Right lung (tissue), 5 donors: ENCODE results near the gene NDEL1. TPM values are rescaled to one million over a fixed set of nuclear protein-coding genes. Genes with fewer than 3 reads are reported as not detected.

Source experiments
- DNase-seq, 2 donors: peaks; one replicate each; pipeline ENCODE4 v3.0.0-alpha.2; 2013
- polyA plus RNA-seq, 5 donors: library from polyadenylated mRNA; unstranded; fragments of 120-200 nt; gene quantifications; one replicate each; pipeline versions ENCODE4 v1.2.1 to v1.2.3, GENCODE V29; 2013; ENCODE audit warnings: inconsistent platforms in 1 of 5, low replicate concordance in 1 of 5; ENCODE audit not compliant: insufficient read length in 5 of 5, insufficient read depth in 1 of 5

NDEL1 gene
- polyA plus RNA-seq, 5 donors = 58.3 to 85.4 (median 73.4) TPM

GRCh38 chr17:8451933-8452614 is 16.4 kb downstream of the NDEL1 start:
- DNase-seq = no peak

- DNase-seq = no peak
Measured at GRCh38 chr17:8453326-8453725, 17.6 kb downstream of the NDEL1 start.

- DNase-seq = no peak
Measured at GRCh38 chr17:8455665-8456209, 20.1 kb downstream of the NDEL1 start.

GRCh38 chr17:8458128-8458527 is 22.4 kb downstream of the NDEL1 start:
- DNase-seq = no peak

GRCh38 chr17:8459107-8459506 is 23.4 kb downstream of the NDEL1 start:
- DNase-seq = no peak

- no peak for DNase-seq
Measured at GRCh38 chr17:8459831-8460230, 24.1 kb downstream of the NDEL1 start.

GRCh38 chr17:8462564-8462963 is 26.9 kb downstream of the NDEL1 start:
- no peak for DNase-seq

- no peak for DNase-seq
Measured at GRCh38 chr17:8463099-8463498, 27.4 kb downstream of the NDEL1 start.

- no peak for DNase-seq
Measured at GRCh38 chr17:8464941-8465340, 29.3 kb downstream of the NDEL1 start.

- DNase-seq = no peak
Measured at GRCh38 chr17:8465356-8465755, 29.7 kb downstream of the NDEL1 start.

- DNase-seq = no peak
Measured at GRCh38 chr17:8465759-8466158, 30.1 kb downstream of the NDEL1 start.

GRCh38 chr17:8466456-8466855 is 30.8 kb downstream of the NDEL1 start:
- no peak for DNase-seq

GRCh38 chr17:8466873-8467272 is 31.2 kb downstream of the NDEL1 start:
- no peak for DNase-seq

GRCh38 chr17:8467527-8467926 is 31.8 kb downstream of the NDEL1 start:
- DNase-seq = no peak

- DNase-seq = no peak
Measured at GRCh38 chr17:8468127-8468526, 32.4 kb downstream of the NDEL1 start.

GRCh38 chr17:8468980-8469379 is 33.3 kb downstream of the NDEL1 start:
- no peak for DNase-seq

- no peak for DNase-seq
Measured at GRCh38 chr17:8469964-8470363, 34.3 kb downstream of the NDEL1 start.

- no peak for DNase-seq
Measured at GRCh38 chr17:8470447-8471047, 34.9 kb downstream of the NDEL1 start.

GRCh38 chr17:8472663-8473062 is 37.0 kb downstream of the NDEL1 start:
- DNase-seq = no peak

- DNase-seq = no peak
Measured at GRCh38 chr17:8473451-8474192, 37.9 kb downstream of the NDEL1 start.

- no peak for DNase-seq
Measured at GRCh38 chr17:8474826-8475225, 39.1 kb downstream of the NDEL1 start.

- no peak for DNase-seq
Measured at GRCh38 chr17:8475227-8475626, 39.5 kb downstream of the NDEL1 start.

GRCh38 chr17:8475781-8476180 is 40.1 kb downstream of the NDEL1 start:
- DNase-seq = no peak
